Trophoblast cell (in vitro differentiated cells and primary cell): ENCODE measurements around the gene IPO11.

Source experiments
- DNase-seq, 2 donors: peaks; one replicate each; pipeline ENCODE4 v3.0.0-alpha.2; 2016
- H2AFZ ChIP-seq: 2 replicates; pipeline ENCODE4 v1.6.1; 2013; ENCODE audit warnings: low read length, moderate library complexity, mild to moderate bottlenecking; ENCODE audit not compliant: insufficient read depth, poor library complexity
- H2AK5ac ChIP-seq: 2 replicates; pipeline ENCODE4 v1.6.1; 2013; ENCODE audit warnings: mild to moderate bottlenecking, low read length
- H2BK120ac ChIP-seq: 2 replicates; pipeline ENCODE4 v1.6.1; 2013; ENCODE audit warnings: low read length, mild to moderate bottlenecking, moderate library complexity; ENCODE audit not compliant: insufficient read depth, poor library complexity
- H2BK12ac ChIP-seq: 2 replicates; pipeline ENCODE4 v1.6.1; 2013; ENCODE audit warnings: mild to moderate bottlenecking, low read length, moderate library complexity
- H2BK5ac ChIP-seq: 2 replicates; pipeline ENCODE4 v1.6.1; 2013; ENCODE audit warnings: low read length, low read depth, moderate library complexity, mild to moderate bottlenecking; ENCODE audit not compliant: poor library complexity
- H3K14ac ChIP-seq: 2 replicates; pipeline ENCODE4 v1.6.1; 2013; ENCODE audit warnings: mild to moderate bottlenecking, low read length
- H3K18ac ChIP-seq: 2 replicates; pipeline ENCODE4 v1.6.1; 2013; ENCODE audit warnings: mild to moderate bottlenecking, low read length
- H3K23ac ChIP-seq: 2 replicates; pipeline ENCODE4 v1.6.1; 2013; ENCODE audit warnings: low read length
- H3K27ac ChIP-seq: 2 replicates; pipeline ENCODE4 v1.5.1; 2013; ENCODE audit warnings: low read depth, mild to moderate bottlenecking, inconsistent platforms, low read length, moderate library complexity
- H3K27me3 ChIP-seq: 2 replicates; pipeline ENCODE4 v1.6.1; 2013; ENCODE audit warnings: inconsistent platforms, mild to moderate bottlenecking, low read length, moderate library complexity; ENCODE audit not compliant: insufficient read depth
- H3K36me3 ChIP-seq, 2 experiments: 1 replicate in 1 of 2; 2 replicates in 1 of 2; pipeline ENCODE4 v1.6.1; 2013; ENCODE audit warnings: low read length in 2 of 2, mild to moderate bottlenecking in 2 of 2, moderate library complexity in 1 of 2; ENCODE audit not compliant: insufficient read depth in 2 of 2, control insufficient read depth in 1 of 2
- H3K4ac ChIP-seq: 2 replicates; pipeline ENCODE4 v1.6.1; 2013; ENCODE audit warnings: low read depth, mild to moderate bottlenecking, low read length, moderate library complexity
- H3K4me1 ChIP-seq, 2 experiments: 1 replicate in 1 of 2; 2 replicates in 1 of 2; pipeline ENCODE4 v1.6.1; 2013; ENCODE audit warnings: low read length in 2 of 2, mild to moderate bottlenecking in 2 of 2, moderate library complexity in 1 of 2; ENCODE audit not compliant: insufficient read depth in 2 of 2, control insufficient read depth in 1 of 2
- H3K4me2 ChIP-seq: 2 replicates; pipeline ENCODE4 v1.6.1; 2013; ENCODE audit warnings: inconsistent platforms, mild to moderate bottlenecking, low read length, moderate library complexity
- H3K4me3 ChIP-seq: 2 replicates; pipeline ENCODE4 v1.5.1; 2013; ENCODE audit warnings: mild to moderate bottlenecking, low read depth, low read length, inconsistent platforms
- H3K79me1 ChIP-seq: one replicate; pipeline ENCODE4 v1.6.1; 2013; ENCODE audit warnings: low read length
- H3K79me2 ChIP-seq: 2 replicates; pipeline ENCODE4 v1.6.1; 2013; ENCODE audit warnings: low read length, mild to moderate bottlenecking; ENCODE audit not compliant: control insufficient read depth, insufficient read depth, poor library complexity
- H3K9ac ChIP-seq: 2 replicates; pipeline ENCODE4 v1.6.1; 2013; ENCODE audit warnings: mild to moderate bottlenecking, low read length
- H3K9me3 ChIP-seq: 2 replicates; pipeline ENCODE4 v1.6.1; 2013; ENCODE audit warnings: low read depth, mild to moderate bottlenecking, control low read depth, inconsistent platforms, low read length; ENCODE audit not compliant: insufficient read depth
- H4K12ac ChIP-seq: 2 replicates; pipeline ENCODE4 v1.6.1; 2013; ENCODE audit warnings: low read depth, mild to moderate bottlenecking, low read length, moderate library complexity
- H4K8ac ChIP-seq: 2 replicates; pipeline ENCODE4 v1.6.1; 2013; ENCODE audit warnings: low read depth, mild to moderate bottlenecking, low read length, moderate library complexity
- H4K91ac ChIP-seq: one replicate; pipeline ENCODE4 v1.6.1; 2013; ENCODE audit warnings: low read depth, mild to moderate bottlenecking, low read length, moderate library complexity
- WGBS: extraction: QIAGEN DNeasy Blood & Tissue Kit; methylation state at CpG from one replicate; pipeline ENCODE4 v1.1.7; 2013; ENCODE audit warnings: missing lambda C conversion rate; ENCODE audit not compliant: insufficient read length, insufficient coverage; ENCODE audit errors: extremely low coverage; 5-methylcytosine and 5-hydroxymethylcytosine counted together

IPO11 gene

GRCh38 chr5:62626534-62626933 lies 214.0 kb downstream of the IPO11 start:
- Histone ChIP-seq H3K4ac (no peak overlapping the region), H2BK12ac (no peak overlapping the region), H3K4me2 (no peak overlapping the region), H2BK5ac (no peak overlapping the region), H4K12ac (no peak overlapping the region), H2BK120ac (no peak overlapping the region), H3K23ac (no peak overlapping the region), H3K27ac (no peak overlapping the region), H2AK5ac (no peak overlapping the region), H3K4me1 (peaks cover 0 to 2% of the 10 kb centered on the region in 2 experiments), H3K9me3 (no peaks in the 10 kb centered on the region), H3K14ac (no peak overlapping the region), H3K18ac (no peak overlapping the region), H3K79me1 (no peaks in the 10 kb centered on the region), H3K9ac (no peak overlapping the region), H3K79me2 (no peaks in the 10 kb centered on the region), H3K36me3 (peaks cover 0 to 2% of the 10 kb centered on the region in 2 experiments), H3K4me3 (no peak overlapping the region), H4K91ac (no peak overlapping the region), H4K8ac (no peak overlapping the region), H3K27me3 (no peaks in the 10 kb centered on the region), H2AFZ (no peak overlapping the region)
- no CpG with 5 or more reads among the region's 2 CpGs for WGBS
- peak in 1 of 2 donors; percentile 20 for DNase-seq

GRCh38 chr5:62627121-62627520 lies 214.6 kb downstream of the IPO11 start:
- Histone ChIP-seq H2BK120ac (no peak overlapping the region), H4K12ac (no peak overlapping the region), H3K27ac (no peak overlapping the region), H3K36me3 (peaks cover 0 to 2% of the 10 kb centered on the region in 2 experiments), H3K23ac (no peak overlapping the region), H3K14ac (no peak overlapping the region), H3K9ac (no peak overlapping the region), H2BK12ac (no peak overlapping the region), H3K79me1 (no peaks in the 10 kb centered on the region), H3K9me3 (no peaks in the 10 kb centered on the region), H3K4me3 (no peak overlapping the region), H2AFZ (no peak overlapping the region), H4K8ac (no peak overlapping the region), H3K4me1 (peaks cover 0 to 2% of the 10 kb centered on the region in 2 experiments), H3K79me2 (no peaks in the 10 kb centered on the region), H3K4me2 (no peak overlapping the region), H2AK5ac (no peak overlapping the region), H4K91ac (no peak overlapping the region), H3K4ac (no peak overlapping the region), H3K27me3 (no peaks in the 10 kb centered on the region), H3K18ac (no peak overlapping the region), H2BK5ac (no peak overlapping the region)
- DNase-seq: no peak
- WGBS: no CpG with 5 or more reads among the region's 3 CpGs

DNA sequence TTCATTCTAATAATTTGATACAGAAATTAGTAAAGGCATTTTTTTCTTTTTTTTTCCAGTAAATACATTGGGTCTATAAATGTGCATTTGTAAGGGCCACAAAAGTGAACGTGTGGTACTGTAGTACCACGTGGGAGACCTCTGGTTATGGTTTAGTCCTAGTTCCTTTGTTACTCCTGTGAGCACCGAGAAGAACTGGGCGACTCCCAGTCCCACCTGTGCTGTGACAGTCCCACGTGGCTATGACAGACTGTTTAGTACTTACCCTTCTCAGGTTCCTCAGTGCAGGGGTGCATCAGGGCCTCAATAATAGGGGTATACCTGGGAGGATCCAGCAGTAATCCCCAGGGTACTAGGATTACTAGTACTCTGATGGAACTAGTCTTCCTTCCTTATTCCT lies 215.3 kb downstream of the IPO11 start:
- H2AFZ ChIP-seq: no peak overlapping the region
- H2BK5ac ChIP-seq: no peak overlapping the region
- H3K79me2 ChIP-seq: no peaks in the 10 kb centered on the region
- H4K91ac ChIP-seq: no peak overlapping the region
- H3K4me3 ChIP-seq: no peak overlapping the region
- no peak overlapping the region for H4K8ac ChIP-seq
- H3K14ac ChIP-seq: no peak overlapping the region
- H2BK120ac ChIP-seq: no peak overlapping the region
- H3K9ac ChIP-seq: no peak overlapping the region
- H3K4me2 ChIP-seq: no peak overlapping the region
- no peak overlapping the region for H2BK12ac ChIP-seq
- no peak overlapping the region for H3K18ac ChIP-seq
- WGBS: no CpG with 5 or more reads among the region's 5 CpGs
- H3K27me3 ChIP-seq: no peaks in the 10 kb centered on the region
- H3K9me3 ChIP-seq: no peaks in the 10 kb centered on the region
- no peak overlapping the region for H4K12ac ChIP-seq
- no peak overlapping the region for H2AK5ac ChIP-seq
- no peak for DNase-seq
- H3K79me1 ChIP-seq: no peaks in the 10 kb centered on the region
- no peak overlapping the region for H3K4ac ChIP-seq
- peaks cover 0 to 2% of the 10 kb centered on the region in 2 experiments for H3K4me1 ChIP-seq
- H3K27ac ChIP-seq: no peak overlapping the region
- H3K36me3 ChIP-seq: peaks cover 0 to 2% of the 10 kb centered on the region in 2 experiments
- H3K23ac ChIP-seq: no peak overlapping the region

- no peak overlapping the region for H3K23ac ChIP-seq
- no peak for DNase-seq
- WGBS: no CpG with 5 or more reads among the region's 3 CpGs
- H2AFZ ChIP-seq: no peak overlapping the region
- H3K79me2 ChIP-seq: no peaks in the 10 kb centered on the region
- H4K12ac ChIP-seq: no peak overlapping the region
- no peak overlapping the region for H2AK5ac ChIP-seq
- H3K4me3 ChIP-seq: no peak overlapping the region
- no peaks in the 10 kb centered on the region for H3K79me1 ChIP-seq
- H2BK5ac ChIP-seq: no peak overlapping the region
- H4K91ac ChIP-seq: no peak overlapping the region
- H3K9ac ChIP-seq: no peak overlapping the region
- no peak overlapping the region for H4K8ac ChIP-seq
- H3K27ac ChIP-seq: no peak overlapping the region
- no peaks in the 10 kb centered on the region for H3K27me3 ChIP-seq
- H2BK12ac ChIP-seq: no peak overlapping the region
- no peak overlapping the region for H2BK120ac ChIP-seq
- no peak overlapping the region for H3K18ac ChIP-seq
- H3K9me3 ChIP-seq: no peaks in the 10 kb centered on the region
- H3K4ac ChIP-seq: no peak overlapping the region
- no peak overlapping the region for H3K14ac ChIP-seq
- peaks cover 0 to 2% of the 10 kb centered on the region in 2 experiments for H3K36me3 ChIP-seq
- H3K4me2 ChIP-seq: no peak overlapping the region
- no peaks in the 10 kb centered on the region for H3K4me1 ChIP-seq
Measured at GRCh38 chr5:62631909-62632580, 219.5 kb downstream of the IPO11 start.
